HG03039 (cell line): ENCODE results near the gene VWA1.
"Not testable (repeated sequence)": the region's sequence is repeated elsewhere in the genome, so short reads cannot be mapped to it uniquely, and the experiment has no call there.

Source experiments
- ATAC-seq: cut with Tn5 transposase; IDR thresholded peaks from one replicate; pipeline ENCODE4 v1.9.1; 2021; ENCODE audit warnings: mild to moderate bottlenecking, moderate library complexity; ENCODE audit not compliant: unreplicated experiment

VWA1 gene

GRCh38 chr1:1402901-1403392, 32.5 kb upstream of the VWA1 start:
- ATAC-seq = not testable (repeated sequence)

GRCh38 chr1:1403653-1404052, 31.8 kb upstream of the VWA1 start:
- ATAC-seq = no peak

- no peak for ATAC-seq
Measured at GRCh38 chr1:1406101-1406820, 29.2 kb upstream of the VWA1 start.

- peak; percentile 75 for ATAC-seq
Measured at GRCh38 chr1:1406821-1407635, 28.5 kb upstream of the VWA1 start, which contains the start of gene MRPL20. Gene MRPL20, minus strand, starts transcription at chr1:1407293. Its CDS starts 76 bp downstream, at chr1:1407217.

- no peak for ATAC-seq
Measured at GRCh38 chr1:1407636-1408318, 27.7 kb upstream of the VWA1 start.

- ATAC-seq = not testable (repeated sequence)
Measured at GRCh38 chr1:1410238-1410637, 25.3 kb upstream of the VWA1 start.

GRCh38 chr1:1411626-1412025, 23.9 kb upstream of the VWA1 start:
- no peak for ATAC-seq

- ATAC-seq = not testable (repeated sequence)
Measured at GRCh38 chr1:1412311-1412902, 23.1 kb upstream of the VWA1 start.

- ATAC-seq = no peak
Measured at GRCh38 chr1:1415751-1416150, 19.7 kb upstream of the VWA1 start.

GRCh38 chr1:1417396-1417795, 18.1 kb upstream of the VWA1 start:
- not testable (repeated sequence) for ATAC-seq

GRCh38 chr1:1417825-1418463, 17.5 kb upstream of the VWA1 start:
- not testable (repeated sequence) for ATAC-seq

GRCh38 chr1:1418464-1419362, 16.8 kb upstream of the VWA1 start:
- ATAC-seq = no peak

- ATAC-seq = no peak
Measured at GRCh38 chr1:1419363-1419812, 16.1 kb upstream of the VWA1 start.

- no peak for ATAC-seq
Measured at GRCh38 chr1:1419813-1420653, 15.5 kb upstream of the VWA1 start.

- ATAC-seq = no peak
Measured at GRCh38 chr1:1420654-1421141, 14.8 kb upstream of the VWA1 start.

GRCh38 chr1:1421147-1421906, 14.2 kb upstream of the VWA1 start, which contains the start of gene ANKRD65:
Gene ANKRD65, minus strand, starts transcription at chr1:1421276. Its CDS starts 271 bp downstream, at chr1:1421005.
- no peak for ATAC-seq

- ATAC-seq = no peak
Measured at GRCh38 chr1:1421907-1422464, 13.5 kb upstream of the VWA1 start.
